ENCODE data around the gene MAVS.
A peak's percentile ranks its signal among the peaks of the same experiment; 100 is the strongest.
"Not testable (repeated sequence)": the region's sequence is repeated elsewhere in the genome, so short reads cannot be mapped to it uniquely, and the experiment has no call there.

MAVS gene

DNA sequence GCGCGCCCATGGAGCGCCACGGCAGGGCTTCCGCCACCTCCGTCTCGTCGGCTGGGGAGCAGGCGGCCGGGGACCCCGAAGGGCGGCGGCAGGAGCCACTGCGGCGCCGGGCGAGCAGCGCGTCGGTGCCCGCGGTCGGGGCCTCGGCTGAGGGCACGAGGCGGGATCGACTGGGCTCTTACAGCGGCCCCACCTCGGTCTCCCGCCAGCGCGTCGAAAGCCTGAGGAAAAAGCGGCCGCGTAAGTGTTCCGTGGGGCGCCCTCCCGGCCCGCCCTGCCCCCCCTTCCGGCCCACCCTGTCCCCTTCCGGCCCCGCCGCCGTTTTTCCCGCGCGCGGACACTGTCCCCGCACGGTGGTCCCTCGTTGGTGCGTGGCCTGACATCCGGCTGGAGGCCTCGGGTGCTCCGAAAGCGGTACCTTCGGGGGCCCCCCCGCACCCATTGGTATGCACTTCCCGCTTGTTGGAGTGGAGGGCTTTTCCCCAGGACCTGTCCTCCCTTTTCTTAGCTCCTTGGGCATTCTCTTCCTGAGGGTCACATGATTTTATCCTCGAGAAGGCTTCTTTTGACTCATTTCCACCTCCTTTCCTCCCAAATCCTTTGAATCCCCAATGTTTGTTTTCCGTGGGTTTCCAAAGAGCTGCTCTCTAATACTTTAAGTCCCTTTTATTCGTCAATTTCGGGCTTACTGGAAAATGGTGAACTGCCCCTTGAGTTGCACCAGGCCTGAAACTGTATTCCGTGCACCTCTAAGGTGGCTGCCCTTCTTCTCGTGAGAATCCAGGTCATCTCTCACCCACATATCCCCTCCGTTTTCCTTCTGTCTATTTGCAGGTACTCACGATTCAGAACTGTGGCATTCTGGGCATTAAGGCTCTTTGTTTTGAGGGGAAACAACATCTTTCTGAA is 43.1 kb downstream of the MAVS start:
- DNase-seq = peak; percentile 49

DNA sequence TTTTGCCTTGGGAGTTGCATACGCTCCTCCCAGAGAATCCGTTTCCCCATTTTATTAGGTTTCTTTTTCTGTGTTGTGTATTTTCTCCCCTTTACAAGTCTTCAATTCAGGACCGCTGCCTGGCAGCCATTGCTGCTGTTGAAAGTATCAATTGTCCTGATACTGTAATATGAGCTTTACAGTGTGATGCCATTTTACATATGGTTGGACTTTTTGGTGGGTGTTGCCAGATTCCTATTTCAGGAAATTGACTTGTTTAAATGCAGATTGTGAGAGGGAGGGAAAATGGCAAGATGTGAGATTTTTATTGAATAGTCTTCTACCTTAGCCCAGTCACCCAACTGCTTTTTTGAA is 43.7 kb downstream of the MAVS start:
- DNase-seq = no peak

DNA sequence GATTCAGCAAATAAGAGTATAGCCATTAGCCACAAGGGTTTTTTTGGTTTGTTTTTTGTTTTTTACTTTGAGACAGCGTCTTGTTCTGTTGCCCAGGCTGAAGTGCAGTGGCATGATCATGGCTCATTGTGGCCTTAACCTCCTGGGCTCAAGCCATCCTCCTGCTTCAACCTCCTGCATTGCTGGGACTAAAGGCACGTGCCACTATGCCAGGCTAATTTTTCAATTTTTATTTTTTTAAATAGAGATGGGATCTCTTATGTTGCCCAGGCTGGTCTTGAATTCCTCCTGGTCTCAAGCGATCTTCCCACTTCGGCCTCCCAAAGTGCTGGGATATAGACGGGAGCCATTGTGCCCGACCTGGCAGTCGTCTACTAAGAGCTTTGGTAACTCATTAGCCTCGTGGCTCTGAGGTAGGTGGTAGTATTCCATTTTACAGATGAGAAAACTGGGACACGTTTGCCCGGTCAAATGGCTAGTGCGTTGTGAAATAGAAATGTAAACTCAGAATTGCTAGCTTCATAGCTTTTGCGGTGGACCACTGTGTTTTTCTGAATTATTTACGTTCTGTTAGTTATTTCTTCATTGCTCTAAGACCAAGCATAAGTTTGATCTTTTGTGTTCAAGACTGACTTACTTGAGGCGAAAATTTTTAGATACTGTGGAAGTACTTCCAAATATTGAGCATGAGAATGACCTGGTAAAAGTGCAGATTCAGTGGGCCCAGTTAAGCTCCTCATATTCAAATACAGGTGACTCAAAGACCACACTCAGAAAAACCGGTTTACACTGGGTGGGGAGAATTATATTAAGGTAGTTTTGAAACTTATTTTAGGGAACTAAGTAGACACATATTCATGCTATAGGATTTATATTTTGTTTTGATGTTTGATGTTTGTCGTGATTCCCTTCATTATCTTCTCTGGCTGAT is 44.6 kb downstream of the MAVS start:
- no peak for DNase-seq

DNA sequence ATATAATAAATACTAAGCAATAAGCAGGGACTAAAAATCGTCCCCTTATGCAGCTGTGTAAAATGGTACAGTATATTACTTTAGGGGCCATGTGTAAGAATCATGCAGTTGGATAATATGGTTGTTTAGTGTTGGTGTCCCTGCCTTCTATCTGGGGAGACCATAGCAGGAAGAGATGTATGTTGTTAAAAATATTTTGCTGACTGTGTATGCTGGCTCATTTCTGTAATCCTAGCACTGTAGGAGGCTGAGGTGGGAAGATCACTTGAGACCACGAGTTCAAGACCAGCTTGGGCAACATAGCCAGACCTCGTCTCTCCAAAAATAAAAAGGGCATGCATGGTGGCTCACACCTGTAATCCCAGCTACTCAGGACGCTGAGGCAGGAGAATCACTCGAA is 48.2 kb downstream of the MAVS start:
- DNase-seq = no peak

DNA sequence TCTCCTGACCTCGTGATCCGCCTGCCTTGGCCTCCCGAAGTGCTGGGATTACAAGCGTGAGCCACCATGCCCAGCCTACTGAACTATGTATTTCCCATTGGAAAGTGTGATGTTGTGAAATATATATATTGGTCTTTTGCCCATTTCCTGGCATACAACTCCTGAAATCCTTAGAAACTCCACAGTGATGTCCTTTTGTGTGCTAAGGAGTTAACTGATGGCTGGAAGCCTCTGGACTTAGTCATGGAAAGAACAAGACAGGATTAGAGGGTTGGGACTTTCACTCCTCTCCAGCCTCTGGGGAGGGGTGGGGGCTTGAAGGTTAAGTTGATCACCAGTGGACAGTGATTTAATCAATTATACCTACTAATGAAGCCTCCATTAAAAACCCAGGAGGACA is 49.7 kb downstream of the MAVS start:
- DNase-seq = no peak

DNA sequence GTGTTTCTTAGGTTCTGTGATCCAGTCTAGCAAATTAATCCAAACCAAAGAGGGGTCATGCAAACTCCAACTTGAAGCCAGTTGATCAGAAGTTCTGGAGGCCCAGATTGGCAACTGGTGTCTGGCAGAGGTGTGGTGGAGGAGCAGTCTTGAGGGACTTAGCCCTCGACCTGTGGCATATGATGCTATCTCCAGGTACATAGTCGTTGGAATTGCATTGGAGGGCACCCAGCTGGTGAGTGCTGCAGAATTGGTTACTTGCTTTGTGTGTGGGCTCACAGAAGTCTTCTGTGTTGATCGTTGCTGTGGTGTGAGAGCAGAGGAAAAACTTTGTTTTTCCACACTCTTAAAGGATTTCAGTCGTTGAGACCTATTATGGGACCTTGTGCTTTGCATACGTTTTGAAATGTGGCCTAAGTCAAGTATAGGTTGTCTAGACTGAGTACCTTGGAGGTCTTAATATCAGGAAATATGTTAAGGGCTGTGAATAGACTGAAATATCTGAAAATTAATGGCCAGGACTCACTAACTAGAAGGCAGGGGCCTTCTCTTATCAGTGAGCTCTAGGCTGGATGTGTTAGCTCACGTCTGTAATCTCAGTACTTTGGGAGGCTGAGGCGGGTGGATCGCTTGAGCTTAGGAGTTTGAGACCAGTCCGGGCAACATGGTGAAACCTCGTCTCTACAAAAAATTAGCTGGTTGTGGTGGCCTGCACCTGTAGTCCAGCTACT is 50.4 kb downstream of the MAVS start:
- no peak for DNase-seq

DNA sequence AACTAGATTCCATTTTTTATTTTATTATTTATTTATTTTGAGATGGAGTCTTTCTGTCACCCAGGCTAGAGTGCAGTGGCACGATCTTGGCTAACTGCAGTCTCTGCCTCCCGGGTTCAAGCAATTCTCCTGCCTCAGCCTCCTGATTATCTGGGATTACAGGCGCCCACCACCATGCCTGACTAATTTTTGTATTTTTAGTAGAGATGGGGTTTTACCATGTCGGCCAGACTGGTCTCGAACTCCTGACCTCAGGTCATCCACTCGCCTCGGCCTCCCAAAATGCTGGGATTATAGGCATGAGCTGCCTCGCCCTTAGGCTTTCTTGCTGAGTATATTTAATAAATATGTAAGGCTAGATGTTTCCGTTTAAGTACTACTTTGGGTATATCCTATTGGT is 51.5 kb downstream of the MAVS start:
- not testable (repeated sequence) for DNase-seq

DNA sequence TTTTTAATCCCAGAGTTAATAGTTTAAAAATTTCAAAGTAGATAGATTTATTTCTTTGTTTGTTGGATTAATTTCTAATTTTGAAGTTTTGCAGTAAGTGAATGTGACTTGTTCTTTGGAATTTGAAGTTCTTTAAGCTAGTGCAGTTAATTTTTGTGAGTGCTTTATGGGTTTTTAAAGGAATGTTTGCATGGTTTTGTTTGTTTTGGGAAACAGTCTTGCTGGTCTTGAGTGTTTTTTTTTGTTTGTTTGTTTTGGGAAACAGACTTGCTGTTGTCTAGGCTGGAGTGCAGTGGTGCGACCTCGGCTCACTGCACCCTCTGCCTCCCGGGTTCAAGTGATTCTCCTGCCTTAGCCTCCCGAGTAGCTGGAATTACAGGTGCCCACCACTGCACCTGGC is 52.0 kb downstream of the MAVS start:
- no peak for DNase-seq

DNA sequence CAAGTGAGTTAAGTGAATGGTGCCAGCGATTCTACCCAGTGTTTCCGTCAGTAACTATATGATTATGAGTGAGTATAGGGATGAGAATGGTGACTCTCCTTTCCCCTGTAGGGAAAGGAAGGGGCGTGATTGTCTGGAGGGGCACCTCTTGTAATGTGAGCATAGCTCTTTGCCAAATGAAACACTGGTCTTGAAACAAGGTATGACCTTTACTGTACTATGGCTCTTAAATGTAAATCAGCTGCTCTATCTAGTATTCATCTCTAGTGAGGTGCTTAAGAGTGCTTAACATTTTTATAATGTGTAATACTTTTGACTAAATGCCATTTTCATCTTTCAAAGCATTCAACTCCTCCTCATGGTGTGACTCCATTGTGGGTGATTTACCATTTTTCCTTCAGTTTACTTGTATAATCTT is 53.6 kb downstream of the MAVS start:
- no peak for DNase-seq

DNA sequence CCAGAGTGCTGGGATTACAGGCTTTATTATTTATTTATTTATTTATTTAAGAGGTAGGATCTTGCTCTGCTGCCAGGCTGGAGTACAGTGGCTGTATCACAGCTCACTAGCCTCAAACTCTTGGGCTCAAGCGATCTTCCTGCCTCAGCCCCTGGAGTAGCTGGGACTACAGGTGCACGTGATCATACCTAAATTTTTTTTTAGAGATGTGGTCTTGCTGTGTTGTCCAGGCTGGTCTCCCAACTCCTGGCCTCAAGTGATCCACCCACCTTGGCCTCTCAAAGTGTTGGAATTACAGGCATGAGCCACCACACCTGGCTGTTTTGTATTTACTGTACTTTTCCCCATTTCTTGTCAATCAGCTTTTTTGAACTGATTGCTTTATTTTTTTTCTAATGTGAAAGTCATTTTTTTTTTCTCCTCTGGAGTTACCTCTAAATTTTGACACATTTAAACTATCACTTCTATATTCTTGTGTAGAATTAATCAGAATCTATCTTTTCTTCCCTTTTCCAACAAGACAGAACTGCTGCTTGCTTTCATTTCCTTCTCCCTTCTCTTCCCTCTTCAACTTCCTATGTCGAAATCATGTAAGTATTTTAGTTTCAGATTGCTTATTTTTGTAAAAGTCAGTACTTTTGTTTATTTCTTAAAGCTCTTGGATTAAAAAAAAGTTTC is 54.5 kb downstream of the MAVS start:
- no peak for DNase-seq

DNA sequence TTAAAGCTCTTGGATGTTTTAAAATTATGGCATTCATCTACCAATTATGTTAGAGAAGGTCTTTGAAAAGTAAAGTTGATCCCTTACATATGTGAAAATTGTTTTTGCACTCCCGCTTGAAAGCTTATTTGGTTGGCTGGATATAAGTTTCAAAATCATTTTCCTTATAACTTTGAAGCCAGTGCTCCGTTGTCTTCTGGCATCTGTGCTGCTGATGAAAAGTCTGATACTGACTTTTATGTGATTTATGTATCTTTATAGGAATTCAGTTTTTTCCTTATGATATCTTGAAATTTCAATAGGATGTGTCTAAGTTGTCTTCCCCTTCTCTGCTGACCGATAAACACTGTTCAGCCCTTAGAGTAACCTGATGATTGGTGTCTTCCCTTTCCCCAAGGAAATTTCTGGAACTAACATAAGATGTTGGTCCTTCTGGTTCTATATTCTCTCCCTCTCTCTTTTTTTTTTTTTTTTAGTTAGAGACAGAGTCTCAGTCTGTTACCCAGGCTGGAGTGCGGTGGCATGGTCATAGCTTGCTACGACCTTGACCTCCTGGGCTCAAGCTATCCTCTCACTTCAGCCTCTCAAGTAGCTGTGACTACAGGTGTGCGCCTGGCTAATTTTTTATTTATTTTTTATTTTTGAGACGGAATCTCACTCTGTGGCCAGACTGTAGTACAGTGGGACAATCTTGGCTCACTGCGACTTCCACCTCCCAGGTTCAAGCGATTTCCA is 55.2 kb downstream of the MAVS start:
- no peak for DNase-seq

DNA sequence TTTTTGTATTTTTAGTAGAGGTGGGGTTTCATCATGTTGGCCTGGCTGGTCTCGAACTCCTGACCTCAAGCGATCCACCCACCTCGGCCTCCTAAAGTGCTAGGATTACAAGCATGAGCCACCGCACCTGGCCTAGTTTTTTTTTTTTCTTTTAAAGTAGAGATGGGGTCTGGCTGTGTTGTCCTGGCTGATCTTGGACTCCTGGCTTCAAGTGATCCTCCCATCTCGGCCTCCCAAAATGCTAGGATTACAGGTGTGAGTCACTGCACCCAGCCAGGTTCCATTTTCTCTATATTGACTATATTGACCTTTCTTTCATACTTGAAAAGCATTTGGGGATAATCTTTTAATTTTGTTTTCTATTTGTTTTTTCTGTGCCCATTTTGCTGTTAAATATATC is 55.8 kb downstream of the MAVS start:
- no peak for DNase-seq

DNA sequence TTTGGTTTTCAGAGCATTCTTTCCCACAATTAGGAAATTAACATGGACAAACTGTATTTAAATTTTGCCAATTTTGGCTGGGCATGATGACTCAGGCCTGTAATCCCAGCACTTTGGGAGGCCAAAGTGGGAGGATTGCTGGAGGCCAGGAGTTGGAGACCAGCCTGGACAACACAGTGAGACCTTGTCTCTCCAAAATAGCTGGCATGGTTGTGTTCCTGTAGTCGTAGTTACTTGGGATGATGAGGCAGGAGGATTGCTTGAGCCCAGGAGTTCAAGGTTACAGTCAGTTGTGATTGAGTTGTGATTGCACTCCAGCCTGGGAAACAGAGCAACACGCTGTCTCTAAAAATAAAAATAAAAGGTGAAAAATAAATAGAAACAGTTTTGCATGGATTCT is 57.6 kb downstream of the MAVS start:
- DNase-seq = no peak

DNA sequence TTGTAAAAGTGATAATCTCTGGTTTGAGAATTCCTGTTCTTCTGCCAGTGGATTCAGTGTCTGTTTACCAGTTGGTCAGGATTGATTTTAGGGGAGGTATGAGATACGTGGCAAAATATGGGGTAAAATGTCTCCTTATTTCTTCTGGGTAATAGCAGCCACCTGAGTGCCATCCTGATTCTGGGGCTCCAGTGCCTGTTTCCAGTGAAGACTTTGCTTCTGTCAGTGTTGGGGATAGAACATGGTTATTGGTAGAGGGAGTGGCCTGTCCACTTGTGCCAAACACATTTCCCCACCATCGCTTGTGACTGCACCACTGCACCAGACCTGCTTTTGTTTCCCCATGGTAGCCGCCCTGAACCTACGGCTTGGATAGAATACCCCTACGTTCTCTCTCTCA is 58.2 kb downstream of the MAVS start:
- DNase-seq = no peak

DNA sequence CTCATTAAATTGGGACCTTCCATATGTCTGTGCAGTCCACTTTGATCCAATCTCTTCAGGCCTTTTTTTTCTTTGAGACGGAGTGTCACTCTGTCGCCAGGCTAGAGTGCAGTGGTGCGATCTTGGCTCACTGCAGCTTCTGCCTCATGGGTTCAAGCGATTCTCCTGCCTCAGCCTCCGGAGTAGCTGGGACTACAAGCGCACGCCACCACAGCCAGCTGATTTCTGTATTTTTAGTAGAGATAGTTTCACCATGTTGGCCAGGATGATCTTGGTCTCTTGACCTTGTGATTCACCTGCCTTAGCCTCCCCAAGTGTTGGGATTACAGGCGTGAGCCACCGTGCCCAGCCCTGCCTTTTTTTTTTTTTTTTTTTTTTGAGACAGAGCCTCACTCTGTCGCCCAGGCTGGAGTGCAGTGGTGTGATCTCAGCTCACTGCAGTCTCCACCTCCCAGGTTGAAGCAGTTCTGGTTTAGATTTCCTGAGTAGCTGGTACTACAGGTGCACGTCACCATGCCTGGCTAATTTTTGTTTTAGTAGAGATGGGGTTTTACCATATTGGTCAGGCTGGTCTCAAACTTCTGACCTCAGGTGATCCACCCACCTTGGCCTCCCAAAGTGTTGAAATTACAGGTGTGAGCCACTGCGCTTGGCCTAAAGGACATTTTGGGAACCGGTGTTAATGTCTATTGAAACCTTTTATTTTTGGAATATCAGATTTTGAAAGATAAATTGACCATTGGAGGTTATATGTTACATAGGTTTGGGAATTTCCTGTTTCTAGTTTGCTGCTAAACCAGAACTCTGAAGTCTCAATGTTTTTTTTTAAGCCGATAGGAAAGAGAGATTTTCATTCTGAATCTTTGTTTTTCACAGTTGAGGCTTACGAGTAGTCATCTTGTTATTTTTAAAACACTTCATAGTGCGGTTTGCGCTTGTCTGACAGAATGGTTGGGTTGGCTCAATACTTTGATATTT is 60.4 kb downstream of the MAVS start:
- DNase-seq = not testable (repeated sequence)

DNA sequence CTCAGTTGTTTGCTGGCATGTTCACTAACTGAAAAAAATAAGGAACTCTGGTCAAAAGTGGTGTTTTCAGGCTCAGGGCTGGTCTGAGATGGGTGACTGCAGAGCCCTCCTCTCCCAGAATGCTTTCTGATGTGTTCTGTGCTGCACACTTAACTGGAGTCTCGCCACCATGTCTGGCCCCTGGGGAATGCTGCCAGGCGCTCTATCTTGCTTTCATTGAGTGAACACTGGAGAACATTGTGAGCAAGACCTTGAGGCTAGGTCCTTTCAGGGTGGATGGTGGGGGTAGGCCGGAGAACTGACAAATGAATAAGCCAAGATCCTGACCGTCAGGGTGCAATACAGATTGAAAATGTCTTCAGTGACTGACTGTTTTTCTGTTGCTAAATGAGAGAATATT is 62.0 kb downstream of the MAVS start:
- DNase-seq = no peak

DNA sequence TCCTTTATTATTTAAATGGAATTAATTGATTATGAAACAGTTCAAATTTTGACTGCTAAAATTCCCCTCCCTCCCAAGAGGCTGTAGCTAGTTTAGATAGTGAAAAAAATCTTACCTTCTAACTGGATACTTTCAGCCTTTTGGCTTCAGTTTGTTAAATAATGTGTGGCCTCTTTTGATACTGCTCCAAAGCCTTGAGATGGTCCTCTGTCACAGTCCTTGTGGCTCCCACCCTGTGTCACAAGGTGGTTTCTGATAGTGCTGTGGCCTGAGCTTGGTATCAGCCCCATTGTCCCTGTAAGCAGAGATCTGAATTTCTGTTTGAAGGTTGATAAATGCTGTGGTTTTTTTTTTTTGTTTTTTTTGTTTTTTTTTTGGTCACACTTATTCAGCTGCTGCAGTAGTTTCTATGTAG is 63.3 kb downstream of the MAVS start:
- no peak for DNase-seq

DNA sequence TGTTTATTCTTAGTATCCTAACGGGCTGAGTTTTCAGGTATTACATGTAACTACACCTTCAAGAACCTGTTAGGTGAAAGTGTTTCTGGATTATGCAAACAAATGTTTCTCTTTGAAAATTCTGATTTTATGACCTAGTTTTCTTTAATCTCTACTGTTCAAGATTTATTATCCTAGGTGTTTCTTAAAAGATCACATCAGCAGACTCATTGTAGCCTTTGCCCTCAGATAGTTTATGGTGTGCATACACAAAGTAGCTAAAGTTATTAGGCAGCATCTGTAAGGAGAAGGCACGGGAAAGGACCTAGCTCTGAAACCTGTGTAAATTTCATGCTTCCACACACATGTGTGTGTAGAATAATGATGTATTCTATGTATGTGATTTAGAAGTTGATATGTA is 64.2 kb downstream of the MAVS start:
- no peak for DNase-seq

DNA sequence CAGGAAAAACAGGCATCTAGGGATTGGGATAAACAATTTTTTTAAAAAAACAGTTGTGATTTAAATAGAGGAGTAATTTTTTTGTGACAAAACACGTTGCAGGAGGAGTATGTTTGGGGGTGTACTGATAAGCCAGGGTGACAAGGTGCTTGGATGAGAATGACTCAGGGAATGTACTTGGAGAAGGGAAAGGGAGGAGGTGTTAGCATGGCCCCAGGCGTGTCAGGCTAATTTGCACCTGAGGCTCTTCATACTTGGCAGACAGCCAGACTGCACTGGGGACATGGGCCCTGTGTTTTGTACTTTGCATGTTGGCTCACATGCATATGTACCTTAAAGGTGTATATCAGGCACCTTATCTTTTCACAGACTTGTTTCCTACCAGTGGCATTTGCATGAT is 65.3 kb downstream of the MAVS start:
- DNase-seq = no peak

DNA sequence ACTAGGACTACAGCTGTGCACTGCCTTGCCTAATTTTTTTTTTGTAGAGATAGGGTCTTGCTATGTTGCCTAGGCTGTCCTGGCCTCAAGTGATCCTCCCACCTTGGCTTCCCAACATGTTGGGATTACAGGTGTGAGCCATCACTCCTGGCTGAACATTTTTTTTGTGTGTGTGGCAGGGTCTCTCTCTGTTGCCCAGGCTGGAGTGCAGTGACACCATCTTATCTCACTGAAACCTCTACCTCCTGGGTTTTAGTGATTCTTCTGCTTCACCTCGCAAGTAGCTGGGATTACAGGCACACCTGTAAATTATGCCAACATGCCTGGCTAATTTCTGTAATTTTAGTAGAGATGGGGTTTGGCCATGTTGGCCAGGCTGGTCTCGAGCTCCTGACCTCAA is 67.8 kb downstream of the MAVS start:
- no peak for DNase-seq

DNA sequence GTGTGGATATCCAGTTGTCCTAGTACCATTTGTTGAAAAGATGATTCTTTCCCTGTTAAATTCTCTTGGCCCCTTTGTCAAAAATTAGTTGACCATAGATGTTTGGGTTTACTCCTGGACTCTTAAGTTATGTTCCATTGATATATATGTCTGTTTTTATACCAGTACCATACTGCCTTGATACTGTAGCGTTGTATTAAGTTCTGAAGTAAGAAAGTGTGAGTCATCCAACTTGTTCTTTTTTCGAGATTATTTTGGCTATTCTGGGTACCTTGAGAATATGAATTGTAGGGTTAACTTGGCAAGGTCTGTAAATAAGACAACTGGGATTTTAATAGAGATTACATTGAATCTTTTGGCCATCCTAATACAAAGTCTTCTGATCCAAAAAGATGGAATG is 69.1 kb downstream of the MAVS start:
- no peak for DNase-seq

Measured in NK-92 treated with Interleukin-12 subunit alpha and Interleukin-12 subunit beta, amount 100 ng/mL, for 24 hours (cell line).